ENCODE data around the gene CYP3A5. TPM values are rescaled to one million over a fixed set of nuclear protein-coding genes. Genes with fewer than 3 reads are reported as not detected.

CYP3A5 gene
- total and polyA plus RNA-seq, 10 of the 15 experiments (the other 5 are each of a cell fraction or from before 2014, with no cell fraction given) = 0.05 to 1.3 (median 0.09) TPM; not detected in 2

- TF ChIP-seq ELK1 (IDR thresholded peaks at IDR 0.05; ENCODE audit: low read depth, low read length) (no peak), STAT3 (IDR thresholded peaks at IDR 0.05; ENCODE audit: low read depth, low read length) (no peak), SREBF2 (IDR thresholded peaks at IDR 0.05; ENCODE audit: low read length) (no peak), RELA (IDR thresholded peaks at IDR 0.05; ENCODE audit: borderline replicate concordance, partially characterized antibody) (no peak), HSF1 (IDR thresholded peaks at IDR 0.05; ENCODE audit: low read depth, low read length) (no peak), ZNF592 (IDR thresholded peaks at IDR 0.05) (no peak), TBL1XR1 (IDR thresholded peaks at IDR 0.05; ENCODE audit: low read depth, low read length) (no peak), NFXL1 (IDR thresholded peaks at IDR 0.05; ENCODE audit: borderline replicate concordance) (no peak), POLR2AphosphoS2 (IDR thresholded peaks at IDR 0.05; ENCODE audit: low read depth, low read length) (no peak), JUNB (IDR thresholded peaks at IDR 0.05) (no peak), MEF2B (IDR thresholded peaks at IDR 0.05; ENCODE audit: partially characterized antibody, poor library complexity, severe bottlenecking) (no peak)
Measured at GRCh38 chr7:99623091-99623693, 56.6 kb downstream of the CYP3A5 start (continued).
